H1 (cell line): ENCODE data around the gene CST9L. TPM values are rescaled to one million over a fixed set of nuclear protein-coding genes. Genes with fewer than 3 reads are reported as not detected.

ENCODE experiments used
- CTCF ChIA-PET: fragments of 300-600 bp; sonication (Branson Sonifier 250); formaldehyde crosslinking; loops from one replicate; lab custom pipeline; 2021; ENCODE audit not compliant: partially characterized antibody; lab: Charles Lee
- POLR2A ChIA-PET: fragments of 300-600 bp; sonication (Branson Sonifier 250); formaldehyde crosslinking; loops from one replicate; lab custom pipeline; 2021; ENCODE audit warnings: inconsistent platforms; ENCODE audit not compliant: partially characterized antibody; lab: Charles Lee
- DNase-seq, 2 experiments: peaks; one replicate each; pipeline versions ENCODE4 v3.0.0 to v3.0.0-alpha.2; 2010 to 2022; ENCODE audit warnings: low spot score in 2 of 2, low read depth in 1 of 2, mixed read lengths in 1 of 2
- FAIRE-seq: peaks from 2 replicates; lab custom pipeline; 2011; peaks lifted over from hg19 to GRCh38; lab: Jason Lieb, UNC
- H2AFZ ChIP-seq: 2 replicates; pipeline ENCODE4 v1.8.1; 2012; ENCODE audit warnings: low read length, inconsistent platforms
- H2AK5ac ChIP-seq: 2 replicates; pipeline ENCODE4 v1.6.1; 2013; ENCODE audit warnings: low read depth, low read length
- H2BK120ac ChIP-seq: replicated peaks from 2 replicates; pipeline ENCODE3; 2013; ENCODE audit warnings: low read depth, low read length, inconsistent platforms
- H2BK12ac ChIP-seq: 2 replicates; pipeline ENCODE4 v1.6.1; 2013; ENCODE audit warnings: low read depth, low read length
- H2BK15ac ChIP-seq: 2 replicates; pipeline ENCODE4 v1.6.1; 2013; ENCODE audit warnings: low read length
- H2BK20ac ChIP-seq: 2 replicates; pipeline ENCODE4 v1.6.1; 2013; ENCODE audit warnings: low read length
- H2BK5ac ChIP-seq: 2 replicates; pipeline ENCODE4 v1.6.1; 2013; ENCODE audit warnings: low read depth, low read length
- H3K14ac ChIP-seq: 2 replicates; pipeline ENCODE4 v1.6.1; 2013; ENCODE audit warnings: inconsistent platforms; ENCODE audit not compliant: insufficient read length
- H3K18ac ChIP-seq: 2 replicates; pipeline ENCODE4 v1.6.1; 2013; ENCODE audit warnings: low read length; ENCODE audit errors: extremely low read depth
- H3K23ac ChIP-seq: 2 replicates; pipeline ENCODE4 v1.6.1; 2013; ENCODE audit warnings: inconsistent platforms; ENCODE audit not compliant: insufficient read length
- H3K23me2 ChIP-seq: 2 replicates; pipeline ENCODE4 v1.6.1; 2013; ENCODE audit warnings: low read depth, low read length
- H3K27ac ChIP-seq: 2 replicates; pipeline ENCODE4 v1.6.1; 2011; ENCODE audit warnings: low read depth, low read length, inconsistent platforms
- H3K27me3 ChIP-seq, 4 experiments: replicated peaks in 1 of 4; 1 replicate in 1 of 4; 2 replicates in 3 of 4; pipeline versions ENCODE4 v1.6.1 to v1.8.1; 2011 to 2013; ENCODE audit warnings: low read length in 3 of 4, mild to moderate bottlenecking in 3 of 4, inconsistent platforms in 2 of 4, mixed read lengths in 2 of 4, moderate library complexity in 1 of 4; ENCODE audit not compliant: control insufficient read depth in 3 of 4, insufficient read depth in 3 of 4; ENCODE audit errors: extremely low read depth in 1 of 4
- H3K36me3 ChIP-seq, 4 experiments: 2 replicates each; pipeline versions ENCODE4 v1.6.1 to v1.8.1; 2011 to 2013; ENCODE audit warnings: mild to moderate bottlenecking in 4 of 4, low read length in 3 of 4, moderate library complexity in 2 of 4, control low read depth in 1 of 4, inconsistent platforms in 1 of 4; ENCODE audit not compliant: insufficient read depth in 4 of 4, control insufficient read depth in 2 of 4
- H3K4ac ChIP-seq: replicated peaks from 2 replicates; pipeline ENCODE3; 2013; ENCODE audit warnings: low read length, low read depth, mixed read lengths, inconsistent platforms; ENCODE audit not compliant: insufficient read length
- H3K4me1 ChIP-seq, 4 experiments: replicated peaks in 1 of 4; 1 replicate in 1 of 4; 2 replicates in 3 of 4; pipeline versions ENCODE4 v1.6.1 to v1.8.1; 2011 to 2013; ENCODE audit warnings: low read length in 3 of 4, inconsistent platforms in 2 of 4, mixed read lengths in 1 of 4; ENCODE audit not compliant: insufficient read depth in 4 of 4, control insufficient read depth in 3 of 4
- H3K4me2 ChIP-seq, 2 experiments: 2 replicates each; pipeline versions ENCODE4 v1.6.1 to v1.8.1; 2011 to 2013; ENCODE audit warnings: low read depth in 2 of 2, low read length in 2 of 2, control low read depth in 1 of 2, inconsistent platforms in 1 of 2, mild to moderate bottlenecking in 1 of 2; ENCODE audit not compliant: insufficient read depth in 1 of 2
- H3K4me3 ChIP-seq, 4 experiments: fragments of 200-600, 300-600 bp in 1 of 4; sonication (generic), shearing (Covaris generic), sonication (Bioruptor Twin) in 1 of 4; 2 replicates each; pipeline versions ENCODE4 v1.5.1 to v1.8.1; 2011 to 2016; ENCODE audit warnings: low read length in 4 of 4, low read depth in 3 of 4, control low read depth in 2 of 4, inconsistent platforms in 2 of 4, mild to moderate bottlenecking in 2 of 4, mixed read lengths in 1 of 4, moderate library complexity in 1 of 4; ENCODE audit not compliant: insufficient read depth in 2 of 4; ENCODE audit errors: extremely low read depth in 1 of 4
- H3K56ac ChIP-seq: replicated peaks from 2 replicates; pipeline ENCODE3; 2013; ENCODE audit warnings: low read depth, mild to moderate bottlenecking, mixed read lengths, low read length, inconsistent platforms; ENCODE audit not compliant: insufficient read length
- H3K79me1 ChIP-seq: 2 replicates; pipeline ENCODE4 v1.6.1; 2013; ENCODE audit warnings: low read depth, low read length, control low read depth
- H3K79me2 ChIP-seq, 2 experiments: 2 replicates each; pipeline versions ENCODE4 v1.6.1 to v1.8.1; 2012 to 2013; ENCODE audit warnings: low read length in 2 of 2, mild to moderate bottlenecking in 2 of 2, inconsistent platforms in 1 of 2; ENCODE audit not compliant: insufficient read depth in 2 of 2, control insufficient read depth in 1 of 2
- H3K9ac ChIP-seq, 4 experiments: replicated peaks in 1 of 4; 1 replicate in 1 of 4; 2 replicates in 3 of 4; pipeline versions ENCODE4 v1.6.1 to v1.8.1; 2011 to 2013; ENCODE audit warnings: low read depth in 3 of 4, low read length in 3 of 4, control low read depth in 2 of 4, mild to moderate bottlenecking in 2 of 4, moderate library complexity in 2 of 4, inconsistent platforms in 1 of 4; ENCODE audit errors: extremely low read depth in 1 of 4
- H3K9me3 ChIP-seq, 2 experiments: 2 replicates each; pipeline versions ENCODE4 v1.6.1 to v1.8.1; 2012 to 2013; ENCODE audit warnings: mild to moderate bottlenecking in 2 of 2, moderate library complexity in 2 of 2, control low read depth in 1 of 2, inconsistent platforms in 1 of 2, low read depth in 1 of 2, low read length in 1 of 2, mixed read lengths in 1 of 2; ENCODE audit not compliant: insufficient read depth in 2 of 2
- H4K20me1 ChIP-seq, 2 experiments: replicated peaks in 1 of 2; 2 replicates each; pipeline versions ENCODE3 to v1.8.1; 2011 to 2013; ENCODE audit warnings: inconsistent platforms in 2 of 2, low read length in 2 of 2, mild to moderate bottlenecking in 1 of 2; ENCODE audit not compliant: insufficient read depth in 2 of 2, control insufficient read depth in 1 of 2
- H4K5ac ChIP-seq: 2 replicates; pipeline ENCODE4 v1.6.1; 2013; ENCODE audit warnings: low read length, low read depth, mixed read lengths, inconsistent platforms; ENCODE audit not compliant: insufficient read length
- H4K8ac ChIP-seq: 2 replicates; pipeline ENCODE4 v1.8.0; 2013; ENCODE audit warnings: mild to moderate bottlenecking, moderate library complexity, low read length, inconsistent platforms; ENCODE audit not compliant: insufficient read depth; ENCODE audit errors: extremely low read depth
- H4K91ac ChIP-seq: replicated peaks from 2 replicates; pipeline ENCODE3; 2013; ENCODE audit warnings: low read length, mixed read lengths, inconsistent platforms; ENCODE audit not compliant: insufficient read length
- CTBP2 ChIP-seq: IDR thresholded peaks from 2 replicates; pipeline ENCODE4 v1.7.0; 2011; ENCODE audit warnings: borderline replicate concordance, mild to moderate bottlenecking, moderate library complexity, mixed read lengths, low read length; ENCODE audit not compliant: insufficient read depth, insufficient read length
- EZH2 ChIP-seq: fragments of 200-600 bp; sonication (generic); IDR thresholded peaks from 2 replicates; pipeline ENCODE4 v1.7.1; 2012; ENCODE audit warnings: low read depth, mild to moderate bottlenecking, moderate library complexity, low read length, inconsistent platforms; ENCODE audit not compliant: severe bottlenecking
- SP4 ChIP-seq: IDR thresholded peaks from 2 replicates; pipeline ENCODE4 v1.6.1; 2012; ENCODE audit warnings: low read length, inconsistent platforms
- TAF1 ChIP-seq: IDR thresholded peaks from 2 replicates; pipeline ENCODE4 v1.6.1; 2011; ENCODE audit warnings: mild to moderate bottlenecking, low read depth, low read length
- WGBS, 2 experiments: shearing (Covaris generic) in 1 of 2; methylation state at CpG; one replicate each; pipeline versions ENCODE4 v1.1.6 to v1.1.7; 2013 to 2015; ENCODE audit warnings: low lambda C conversion rate in 2 of 2, mixed read lengths in 2 of 2, inconsistent platforms in 1 of 2, low coverage in 1 of 2, missing lambda C conversion rate in 1 of 2; ENCODE audit not compliant: insufficient replicate concordance in 2 of 2, insufficient coverage in 1 of 2, insufficient read length in 1 of 2; ENCODE audit errors: extremely low coverage in 1 of 2, missing lambda C conversion rate in 1 of 2; 5-methylcytosine and 5-hydroxymethylcytosine counted together
- polyA plus RNA-seq, 7 experiments: library from polyadenylated mRNA; depleted of rRNA in 3 of 7; stranded (reverse) in 5 of 7; unstranded in 2 of 7; fragments of >200 nt in 5 of 7; fragments of 200-250 nt in 2 of 7; gene quantifications; 1 replicate in 5 of 7; 2 replicates in 1 of 7; 4 replicates in 1 of 7; pipeline versions ENCODE4 v1.2.1 to v1.2.3, GENCODE V29; 2011 to 2013; ENCODE audit warnings: missing spikeins in 2 of 7, mixed read lengths in 2 of 7
- total RNA-seq: library from RNA; stranded (reverse); fragmentation: NEBNext Ultra II Directional; extraction: Animal tissue kit (Norgen Biotek cat#: 25700); gene quantifications from 2 replicates; pipeline ENCODE4 v1.2.1, GENCODE V29; 2021
- TF ChIP-seq, protein P1 (sequence below): IDR thresholded peaks from 2 replicates; pipeline ENCODE4 v1.6.1; 2011; ENCODE audit warnings: low read length, improper control_type of control experiment

CST9L gene
- total and polyA plus RNA-seq, 2 of the 8 experiments (the other 6 are each of a cell fraction or from before 2014, with no cell fraction given), result not detected

DNA sequence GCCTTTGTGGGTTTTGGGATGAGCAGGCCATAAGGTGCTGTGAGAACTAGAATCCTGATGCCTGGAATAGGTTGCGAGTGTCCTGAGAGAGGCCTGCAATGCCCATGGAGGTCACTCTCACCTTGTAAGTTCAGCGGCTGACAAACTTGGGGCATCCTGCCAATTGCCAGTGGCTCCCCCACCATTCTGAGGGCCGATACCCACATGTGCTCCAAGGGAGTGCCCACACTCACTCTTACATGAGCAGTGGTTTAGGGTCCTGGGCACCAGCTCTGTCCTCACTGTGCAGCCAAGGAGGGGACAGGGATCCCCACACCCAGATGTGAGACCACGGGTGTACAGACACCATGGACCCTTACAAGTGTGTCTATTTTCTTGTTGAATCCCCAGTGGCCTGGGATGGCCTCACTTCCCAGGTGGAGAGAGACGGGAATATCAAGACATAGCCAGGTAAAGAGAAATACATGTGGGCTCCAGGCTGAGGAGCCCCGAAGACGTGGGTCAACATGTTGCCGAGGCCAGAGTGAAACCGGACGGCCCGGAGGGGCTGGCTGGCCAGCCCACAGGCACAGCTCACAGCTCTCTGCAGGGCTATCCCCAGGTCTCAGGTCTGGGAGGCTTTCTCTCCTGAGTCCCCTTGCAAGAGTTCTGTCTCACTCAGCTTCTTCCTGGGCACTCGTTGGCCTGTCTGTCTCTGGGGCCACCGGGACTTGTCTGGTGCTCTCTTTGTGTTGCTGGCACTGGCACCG is 39.4 kb upstream of the CST9L start:
- no peak overlapping the region for H3K4ac ChIP-seq
- no peak overlapping the region for H2AFZ ChIP-seq
- peaks cover 0 to 7% (median 2%) of the 10 kb centered on the region in 4 experiments; a peak in 3 of 7 replicates for H3K4me1 ChIP-seq
- POLR2A ChIA-PET, result interaction anchor here (1.5 kb wide), 1 partner anchor 23 kb away, joined by 4 read pairs; no protein-coding TSS in a partner anchor
- TF ChIP-seq, protein P1, sequence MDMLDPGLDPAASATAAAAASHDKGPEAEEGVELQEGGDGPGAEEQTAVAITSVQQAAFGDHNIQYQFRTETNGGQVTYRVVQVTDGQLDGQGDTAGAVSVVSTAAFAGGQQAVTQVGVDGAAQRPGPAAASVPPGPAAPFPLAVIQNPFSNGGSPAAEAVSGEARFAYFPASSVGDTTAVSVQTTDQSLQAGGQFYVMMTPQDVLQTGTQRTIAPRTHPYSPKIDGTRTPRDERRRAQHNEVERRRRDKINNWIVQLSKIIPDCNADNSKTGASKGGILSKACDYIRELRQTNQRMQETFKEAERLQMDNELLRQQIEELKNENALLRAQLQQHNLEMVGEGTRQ, result no peak
- TF ChIP-seq CTBP2 (no peak), EZH2 (no peak), SP4 (no peak), TAF1 (no peak)
- H4K5ac ChIP-seq, result no peak overlapping the region
- H4K91ac ChIP-seq, result no peak overlapping the region
- no peaks in the 10 kb centered on the region for H3K23me2 ChIP-seq
- H3K36me3 ChIP-seq, result no peaks in the 10 kb centered on the region
- H3K9ac ChIP-seq, result no peak overlapping the region
- H3K4me2 ChIP-seq, result no peak overlapping the region
- H3K9me3 ChIP-seq, result no peaks in the 10 kb centered on the region
- H2BK5ac ChIP-seq, result no peak overlapping the region
- H3K27ac ChIP-seq, result no peak overlapping the region
- WGBS, 2 experiments, result 95% methylated on average over 14 of the region's 14 CpGs; no CpG with 5 or more reads in 1 of the 2 experiments
- peak overlapping the region; percentile 88; the same call in 1 of the 2 replicates for H2BK12ac ChIP-seq
- no peaks in the 10 kb centered on the region for H4K20me1 ChIP-seq
- no peak for FAIRE-seq
- H3K23ac ChIP-seq, result no peak overlapping the region
- H3K18ac ChIP-seq, result no peak overlapping the region
- DNase-seq, result peak in 1 of 2 experiments; percentile 39
- no peaks in the 10 kb centered on the region for H3K79me2 ChIP-seq
- CTCF ChIA-PET, result interaction anchor here (0.6 to 18.5 kb wide), 22 partner anchors 8 to 304 kb away, joined by 3 to 328 read pairs (median 4); partner anchors contain the start of genes CST11, CSTL1 and NAPB
- H2BK120ac ChIP-seq, result no peak overlapping the region
- no peak overlapping the region for H3K4me3 ChIP-seq
- no peak overlapping the region for H3K56ac ChIP-seq
- no peak overlapping the region for H4K8ac ChIP-seq
- no peak overlapping the region for H2AK5ac ChIP-seq
- H2BK20ac ChIP-seq, result peak overlapping the region; percentile 80
- H3K79me1 ChIP-seq, result no peaks in the 10 kb centered on the region
- peak overlapping the region; percentile 100; the same call in 1 of the 2 replicates for H2BK15ac ChIP-seq
- H3K14ac ChIP-seq, result no peak overlapping the region
- H3K27me3 ChIP-seq, result no peaks in the 10 kb centered on the region; a peak in 1 of 7 replicates
